ENCODE data around the gene CCDC85C.

- TF ChIP-seq, protein P1, sequence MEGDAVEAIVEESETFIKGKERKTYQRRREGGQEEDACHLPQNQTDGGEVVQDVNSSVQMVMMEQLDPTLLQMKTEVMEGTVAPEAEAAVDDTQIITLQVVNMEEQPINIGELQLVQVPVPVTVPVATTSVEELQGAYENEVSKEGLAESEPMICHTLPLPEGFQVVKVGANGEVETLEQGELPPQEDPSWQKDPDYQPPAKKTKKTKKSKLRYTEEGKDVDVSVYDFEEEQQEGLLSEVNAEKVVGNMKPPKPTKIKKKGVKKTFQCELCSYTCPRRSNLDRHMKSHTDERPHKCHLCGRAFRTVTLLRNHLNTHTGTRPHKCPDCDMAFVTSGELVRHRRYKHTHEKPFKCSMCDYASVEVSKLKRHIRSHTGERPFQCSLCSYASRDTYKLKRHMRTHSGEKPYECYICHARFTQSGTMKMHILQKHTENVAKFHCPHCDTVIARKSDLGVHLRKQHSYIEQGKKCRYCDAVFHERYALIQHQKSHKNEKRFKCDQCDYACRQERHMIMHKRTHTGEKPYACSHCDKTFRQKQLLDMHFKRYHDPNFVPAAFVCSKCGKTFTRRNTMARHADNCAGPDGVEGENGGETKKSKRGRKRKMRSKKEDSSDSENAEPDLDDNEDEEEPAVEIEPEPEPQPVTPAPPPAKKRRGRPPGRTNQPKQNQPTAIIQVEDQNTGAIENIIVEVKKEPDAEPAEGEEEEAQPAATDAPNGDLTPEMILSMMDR (IDR thresholded peaks at IDR 0.05): no peak
- TF ChIP-seq POLR2A (IDR thresholded peaks at IDR 0.05): no peak
Measured at GRCh38 chr14:99527026-99527425, 77.0 kb downstream of the CCDC85C start.

All from ovary (tissue), 3 donors.